ENCODE data around the gene PRSS33.

PRSS33 gene

GRCh38 chr16:2814551-2815298 lies 27.4 kb upstream of the PRSS33 start:
- ATAC-seq: no peak
- H3K27me3 Mint-ChIP-seq: peaks cover 37% of the 10 kb centered on the region
- H3K36me3 Mint-ChIP-seq: no peaks in the 10 kb centered on the region
- no peak overlapping the region for H3K27ac Mint-ChIP-seq
- no peak overlapping the region for H3K4me3 Mint-ChIP-seq
- no peaks in the 10 kb centered on the region for H3K9me3 Mint-ChIP-seq
- no peaks in the 10 kb centered on the region for H3K4me1 Mint-ChIP-seq

GRCh38 chr16:2813771-2814221 lies 26.4 kb upstream of the PRSS33 start:
- Mint-ChIP-seq H3K4me1 (no peaks in the 10 kb centered on the region), H3K9me3 (peaks cover 4% of the 10 kb centered on the region), H3K4me3 (no peak overlapping the region), H3K27me3 (peaks cover 38% of the 10 kb centered on the region), H3K27ac (no peak overlapping the region), H3K36me3 (peaks cover 4% of the 10 kb centered on the region)
- ATAC-seq: no peak

- H3K4me3 Mint-ChIP-seq: no peak overlapping the region
- no peaks in the 10 kb centered on the region for H3K4me1 Mint-ChIP-seq
- H3K27ac Mint-ChIP-seq: no peak overlapping the region
- H3K27me3 Mint-ChIP-seq: peaks cover 57% of the 10 kb centered on the region
- ATAC-seq: no peak
- H3K36me3 Mint-ChIP-seq: peaks cover 6% of the 10 kb centered on the region
- H3K9me3 Mint-ChIP-seq: peaks cover 6% of the 10 kb centered on the region
Observed at GRCh38 chr16:2811703-2812471, 24.5 kb upstream of the PRSS33 start.

- Mint-ChIP-seq H3K4me1 (no peaks in the 10 kb centered on the region), H3K36me3 (peaks cover 6% of the 10 kb centered on the region), H3K9me3 (peaks cover 6% of the 10 kb centered on the region), H3K27ac (no peak overlapping the region), H3K4me3 (no peak overlapping the region), H3K27me3 (peaks cover 69% of the 10 kb centered on the region)
- no peak for ATAC-seq
Observed at GRCh38 chr16:2810651-2811050, 23.3 kb upstream of the PRSS33 start.

- Mint-ChIP-seq H3K36me3 (peaks cover 6% of the 10 kb centered on the region), H3K4me3 (no peak overlapping the region), H3K27me3 (peaks cover 83% of the 10 kb centered on the region), H3K9me3 (peaks cover 6% of the 10 kb centered on the region), H3K4me1 (no peaks in the 10 kb centered on the region), H3K27ac (no peak overlapping the region)
- ATAC-seq: no peak
Observed at GRCh38 chr16:2809149-2809760, 21.9 kb upstream of the PRSS33 start.

GRCh38 chr16:2808181-2808580 lies 20.8 kb upstream of the PRSS33 start:
- H3K27ac Mint-ChIP-seq: no peak overlapping the region
- peaks cover 89% of the 10 kb centered on the region for H3K27me3 Mint-ChIP-seq

GRCh38 chr16:2806286-2806685 lies 18.9 kb upstream of the PRSS33 start:
- no peak overlapping the region for H3K4me3 Mint-ChIP-seq
- H3K36me3 Mint-ChIP-seq: peaks cover 6% of the 10 kb centered on the region
- H3K27ac Mint-ChIP-seq: no peak overlapping the region
- H3K27me3 Mint-ChIP-seq: peaks cover 74% of the 10 kb centered on the region
- no peak for ATAC-seq
- peaks cover 10% of the 10 kb centered on the region for H3K9me3 Mint-ChIP-seq
- no peaks in the 10 kb centered on the region for H3K4me1 Mint-ChIP-seq

More at GRCh38 chr16:2808181-2808580, 20.8 kb upstream of the PRSS33 start:
- peaks cover 10% of the 10 kb centered on the region for H3K9me3 Mint-ChIP-seq
- peaks cover 6% of the 10 kb centered on the region for H3K36me3 Mint-ChIP-seq
- H3K4me1 Mint-ChIP-seq: no peaks in the 10 kb centered on the region
- ATAC-seq: no peak
- no peak overlapping the region for H3K4me3 Mint-ChIP-seq

- no peak for ATAC-seq
- Mint-ChIP-seq H3K36me3 (peaks cover 6% of the 10 kb centered on the region), H3K27me3 (peaks cover 59% of the 10 kb centered on the region), H3K9me3 (peaks cover 10% of the 10 kb centered on the region), H3K27ac (no peak overlapping the region), H3K4me1 (no peaks in the 10 kb centered on the region), H3K4me3 (no peak overlapping the region)
Observed at GRCh38 chr16:2804728-2805127, 17.4 kb upstream of the PRSS33 start.

- H3K27ac Mint-ChIP-seq: no peak overlapping the region
- H3K36me3 Mint-ChIP-seq: peaks cover under 1% of the 10 kb centered on the region
- no peak overlapping the region for H3K4me3 Mint-ChIP-seq
- H3K4me1 Mint-ChIP-seq: no peaks in the 10 kb centered on the region
- peaks cover 4% of the 10 kb centered on the region for H3K9me3 Mint-ChIP-seq
- peaks cover 49% of the 10 kb centered on the region for H3K27me3 Mint-ChIP-seq
- no peak for ATAC-seq
Observed at GRCh38 chr16:2803545-2804195, 16.3 kb upstream of the PRSS33 start.

- Mint-ChIP-seq H3K27ac (no peak overlapping the region), H3K9me3 (peaks cover 4% of the 10 kb centered on the region), H3K4me1 (no peaks in the 10 kb centered on the region), H3K27me3 (peaks cover 21% of the 10 kb centered on the region), H3K36me3 (no peaks in the 10 kb centered on the region), H3K4me3 (no peak overlapping the region)
- ATAC-seq: no peak
Observed at GRCh38 chr16:2799859-2800226, 12.5 kb upstream of the PRSS33 start.

- Mint-ChIP-seq H3K27ac (no peak overlapping the region), H3K36me3 (no peaks in the 10 kb centered on the region), H3K4me3 (no peak overlapping the region), H3K9me3 (peaks cover 4% of the 10 kb centered on the region), H3K4me1 (no peaks in the 10 kb centered on the region), H3K27me3 (peaks cover 21% of the 10 kb centered on the region)
- no peak for ATAC-seq
Observed at GRCh38 chr16:2799205-2799858, 12.0 kb upstream of the PRSS33 start.

GRCh38 chr16:2798723-2799204 lies 11.4 kb upstream of the PRSS33 start:
- Mint-ChIP-seq H3K27me3 (peaks cover 21% of the 10 kb centered on the region), H3K9me3 (peaks cover 2% of the 10 kb centered on the region), H3K36me3 (no peaks in the 10 kb centered on the region), H3K4me3 (no peak overlapping the region), H3K27ac (no peak overlapping the region), H3K4me1 (no peaks in the 10 kb centered on the region)
- ATAC-seq: peak; percentile 64

- Mint-ChIP-seq H3K9me3 (no peaks in the 10 kb centered on the region), H3K27ac (no peak overlapping the region), H3K4me1 (no peaks in the 10 kb centered on the region), H3K4me3 (no peak overlapping the region), H3K27me3 (peaks cover 47% of the 10 kb centered on the region), H3K36me3 (no peaks in the 10 kb centered on the region)
- ATAC-seq: no peak
Observed at GRCh38 chr16:2795395-2796143, 8.2 kb upstream of the PRSS33 start.

- no peak for ATAC-seq
- H3K4me1 Mint-ChIP-seq: no peaks in the 10 kb centered on the region
- H3K4me3 Mint-ChIP-seq: no peak overlapping the region
- no peaks in the 10 kb centered on the region for H3K36me3 Mint-ChIP-seq
- H3K9me3 Mint-ChIP-seq: no peaks in the 10 kb centered on the region
- H3K27ac Mint-ChIP-seq: no peak overlapping the region
- H3K27me3 Mint-ChIP-seq: peaks cover 59% of the 10 kb centered on the region
Observed at GRCh38 chr16:2792940-2793339, 5.6 kb upstream of the PRSS33 start.
